HG03521 (cell line): ENCODE measurements around the gene MAP7D3.
"Not testable (repeated sequence)": the region's sequence is repeated elsewhere in the genome, so short reads cannot be mapped to it uniquely, and the experiment has no call there.

Experiments used
- ATAC-seq: cut with Tn5 transposase; IDR thresholded peaks from one replicate; pipeline ENCODE4 v1.9.1; 2021; ENCODE audit warnings: mild to moderate bottlenecking, moderate library complexity; ENCODE audit not compliant: unreplicated experiment

MAP7D3 gene, protein sequence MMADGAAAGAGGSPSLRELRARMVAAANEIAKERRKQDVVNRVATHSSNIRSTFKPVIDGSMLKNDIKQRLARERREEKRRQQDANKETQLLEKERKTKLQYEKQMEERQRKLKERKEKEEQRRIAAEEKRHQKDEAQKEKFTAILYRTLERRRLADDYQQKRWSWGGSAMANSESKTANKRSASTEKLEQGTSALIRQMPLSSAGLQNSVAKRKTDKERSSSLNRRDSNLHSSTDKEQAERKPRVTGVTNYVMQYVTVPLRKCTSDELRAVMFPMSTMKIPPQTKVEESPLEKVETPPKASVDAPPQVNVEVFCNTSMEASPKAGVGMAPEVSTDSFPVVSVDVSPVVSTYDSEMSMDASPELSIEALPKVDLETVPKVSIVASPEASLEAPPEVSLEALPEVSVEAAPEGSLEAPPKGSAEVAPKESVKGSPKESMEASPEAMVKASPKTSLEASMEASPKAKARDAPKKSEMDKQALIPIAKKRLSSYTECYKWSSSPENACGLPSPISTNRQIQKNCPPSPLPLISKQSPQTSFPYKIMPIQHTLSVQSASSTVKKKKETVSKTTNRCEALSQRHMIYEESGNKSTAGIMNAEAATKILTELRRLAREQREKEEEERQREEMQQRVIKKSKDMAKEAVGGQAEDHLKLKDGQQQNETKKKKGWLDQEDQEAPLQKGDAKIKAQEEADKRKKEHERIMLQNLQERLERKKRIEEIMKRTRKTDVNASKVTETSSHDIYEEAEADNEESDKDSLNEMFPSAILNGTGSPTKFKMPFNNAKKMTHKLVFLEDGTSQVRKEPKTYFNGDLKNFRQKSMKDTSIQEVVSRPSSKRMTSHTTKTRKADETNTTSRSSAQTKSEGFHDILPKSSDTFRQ

DNA sequence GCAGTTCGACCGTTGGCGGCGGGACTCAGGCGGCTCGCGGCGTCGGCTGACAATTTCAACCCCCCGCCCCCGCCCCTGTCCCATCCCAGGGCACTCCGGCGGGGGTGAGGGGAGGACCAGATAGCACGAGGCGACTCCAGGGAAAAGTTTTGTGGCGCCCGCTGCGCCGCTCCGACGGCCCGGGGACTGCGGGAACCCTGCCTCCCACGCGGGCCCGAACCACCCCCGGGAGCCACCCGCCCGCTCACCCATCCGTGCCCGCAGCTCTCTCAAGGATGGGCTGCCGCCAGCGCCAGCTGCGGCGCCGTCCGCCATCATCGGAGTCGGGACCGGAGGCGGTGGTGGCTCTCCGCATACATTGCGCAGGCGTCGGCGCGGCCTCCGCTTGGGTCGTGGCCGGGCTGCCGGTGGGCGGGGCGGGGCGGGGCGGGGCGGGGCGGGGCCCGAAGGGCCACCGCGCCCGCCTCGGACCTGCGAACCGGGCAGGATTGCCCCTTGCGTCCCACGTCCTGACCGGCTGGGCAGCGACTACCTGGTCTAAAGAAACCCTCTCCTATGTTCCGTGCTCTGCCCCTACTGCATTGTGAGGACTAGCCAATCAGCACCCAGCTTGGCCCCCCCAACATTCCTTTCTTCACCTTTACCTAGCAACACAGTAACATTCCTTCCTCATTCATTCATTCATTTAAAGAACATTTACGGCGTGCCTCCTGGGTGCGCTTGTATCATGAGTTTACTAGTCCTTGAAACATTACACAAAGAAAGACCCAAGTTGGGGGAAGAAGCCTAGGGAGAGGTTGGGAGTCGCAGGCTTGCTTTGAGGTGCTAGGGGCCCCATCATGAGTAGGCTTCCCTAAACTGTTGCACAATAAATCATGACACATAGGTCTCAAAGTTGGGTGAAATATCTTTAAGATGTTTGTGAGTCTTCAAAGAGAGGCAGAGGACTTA, at the start of gene MAP7D3:
MAP7D3 (minus strand) TSS at position 360 of the 951 bp plus-strand sequence; CDS start at position 318, 42 bp downstream.
- ATAC-seq, result peak; percentile 86

GRCh38 chrX:136300721-136301120, 49.5 kb upstream of the MAP7D3 start, which contains the start of gene ADGRG4:
Gene ADGRG4 (plus strand): TSS chrX:136300963. CDS start chrX:136308778, 7,815 bp downstream.
- not testable (repeated sequence) for ATAC-seq

DNA sequence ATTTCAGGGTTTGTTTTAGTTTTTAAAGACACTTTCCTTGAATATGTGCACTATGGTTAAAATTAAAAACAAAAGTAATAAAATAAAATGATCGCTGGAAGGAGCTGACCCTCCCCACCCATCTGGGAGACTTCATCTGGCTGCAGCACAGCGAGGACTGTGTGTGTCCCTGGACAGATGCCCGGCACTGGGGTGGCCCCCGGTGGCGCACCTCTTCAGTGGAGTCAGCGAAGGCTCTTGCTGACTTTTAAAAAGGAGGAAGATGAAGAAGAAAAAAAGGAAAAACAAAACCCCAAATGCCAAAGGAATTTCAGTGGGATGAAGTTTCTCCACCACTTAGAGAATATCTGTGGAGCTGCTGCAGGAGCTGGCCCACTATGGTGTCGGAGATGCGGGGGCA, 44.2 kb upstream of the MAP7D3 start:
- ATAC-seq, result no peak

DNA sequence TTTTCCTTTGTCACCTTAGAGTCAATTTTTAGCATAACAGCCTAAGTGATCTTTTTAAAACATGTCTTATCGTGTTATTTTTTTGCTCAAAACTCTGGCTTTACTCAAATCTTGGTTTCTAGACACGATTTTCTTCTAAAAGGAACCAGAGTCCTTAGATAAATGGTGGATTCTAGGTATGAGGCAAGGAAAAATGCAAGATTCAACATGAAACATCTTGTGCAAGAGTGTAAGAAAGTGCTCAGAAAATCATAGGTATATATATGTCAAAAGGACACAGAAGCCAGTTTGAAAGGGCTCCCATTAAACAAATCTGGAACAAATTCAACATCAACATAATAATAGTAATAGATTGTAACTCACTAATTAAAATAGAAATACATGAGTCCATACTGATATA, 41.5 kb upstream of the MAP7D3 start:
- no peak for ATAC-seq

DNA sequence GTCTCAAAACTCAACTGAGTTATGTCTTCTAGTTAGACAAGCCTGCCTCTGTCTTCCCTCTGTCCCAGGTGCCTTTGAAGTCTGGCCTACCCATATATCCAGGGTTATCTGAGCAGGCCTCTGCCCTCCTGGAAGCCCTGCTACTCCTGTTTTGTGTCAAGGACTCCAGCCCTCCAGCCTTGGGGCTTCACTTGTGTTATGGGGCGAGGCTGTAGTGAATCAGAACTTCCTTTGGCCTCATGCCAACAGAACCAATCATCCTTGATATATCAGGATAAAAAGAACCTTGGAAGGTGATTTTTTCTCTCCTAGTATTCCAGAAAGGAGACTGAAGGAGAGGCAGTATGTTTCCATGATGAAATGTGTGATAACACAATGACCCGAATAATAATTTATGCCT, 40.6 kb upstream of the MAP7D3 start:
- ATAC-seq, result no peak

DNA sequence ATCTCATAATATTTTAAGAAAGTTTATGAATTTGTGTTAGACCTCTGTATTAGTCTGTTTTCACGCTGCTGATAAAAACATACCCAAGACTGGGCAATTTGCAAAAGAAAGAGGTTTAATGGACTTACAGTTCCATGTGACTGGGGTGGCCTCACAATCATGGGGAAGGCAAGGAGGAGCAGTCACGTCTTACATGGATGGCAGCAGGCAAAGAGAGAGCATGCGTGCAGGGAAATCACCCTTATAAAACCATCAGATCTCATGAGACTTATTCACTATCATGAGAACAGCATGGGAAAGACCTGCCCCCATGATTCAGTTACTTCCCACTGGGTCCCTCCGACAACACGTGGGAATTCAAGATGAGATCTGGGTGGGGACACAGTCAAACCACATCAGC, 35.2 kb upstream of the MAP7D3 start:
- ATAC-seq, result not testable (repeated sequence)

GRCh38 chrX:136275553-136275952, 24.4 kb upstream of the MAP7D3 start:
- ATAC-seq, result no peak

DNA sequence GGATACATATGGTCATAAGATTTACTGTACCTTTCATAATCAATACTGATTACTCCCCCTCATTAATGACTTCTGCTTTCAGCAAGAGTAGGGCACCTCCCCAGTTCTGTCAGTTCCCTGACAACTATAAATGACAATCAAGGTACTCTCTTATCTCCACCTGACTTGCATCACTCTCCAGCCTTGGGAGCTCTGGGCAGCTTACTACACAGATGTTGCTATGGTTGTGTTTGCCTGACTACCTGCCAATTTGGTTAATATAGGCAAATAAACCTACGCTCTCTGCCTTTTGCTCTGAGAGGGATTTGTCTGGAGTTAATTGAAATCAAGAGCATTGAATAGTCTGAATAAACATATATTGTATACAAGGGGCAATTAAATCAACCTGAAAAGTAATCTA, 22.8 kb upstream of the MAP7D3 start:
- ATAC-seq, result no peak

DNA sequence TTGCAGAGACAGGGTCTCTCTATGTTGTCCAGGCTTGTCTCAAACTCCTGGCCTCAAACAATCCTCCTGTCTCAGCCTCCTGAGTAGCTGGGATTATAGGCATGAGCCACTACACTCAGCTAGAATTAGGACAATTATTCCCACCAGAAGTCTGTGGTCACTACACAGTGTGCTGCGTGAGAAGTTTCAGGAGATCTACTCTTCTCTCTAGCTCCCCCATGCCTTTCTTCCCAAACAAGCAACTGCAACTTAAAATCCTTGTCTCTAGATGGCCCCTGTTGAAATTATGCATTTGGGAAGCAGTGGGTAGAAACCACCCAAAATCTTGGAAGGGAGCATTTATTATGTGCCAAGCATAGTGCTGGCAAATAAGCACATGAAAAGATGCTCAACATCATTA, 21.1 kb upstream of the MAP7D3 start:
- no peak for ATAC-seq

DNA sequence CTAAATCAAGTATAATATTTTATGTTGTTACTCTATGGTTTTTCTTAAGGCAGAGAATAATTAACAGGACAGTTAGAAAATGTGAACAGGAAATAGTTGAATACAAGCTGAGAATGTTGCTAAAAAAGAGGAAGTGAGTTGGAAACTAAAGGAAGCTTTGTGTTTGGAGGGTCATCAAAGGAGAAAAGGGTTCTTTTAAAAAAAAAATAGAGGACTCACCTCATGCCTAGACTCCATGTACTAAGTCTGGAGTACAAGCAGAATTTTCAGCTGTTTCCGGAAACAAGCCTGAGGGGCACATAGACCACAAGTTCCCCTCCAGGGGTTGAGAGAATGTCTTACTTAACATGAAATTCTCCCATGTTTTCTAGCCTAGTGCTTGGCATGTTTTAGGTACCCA, 20.1 kb upstream of the MAP7D3 start:
- ATAC-seq, result no peak

- ATAC-seq, result no peak
These were observed 18.7 kb upstream of the MAP7D3 start for GRCh38 chrX:136269921-136270320.

DNA sequence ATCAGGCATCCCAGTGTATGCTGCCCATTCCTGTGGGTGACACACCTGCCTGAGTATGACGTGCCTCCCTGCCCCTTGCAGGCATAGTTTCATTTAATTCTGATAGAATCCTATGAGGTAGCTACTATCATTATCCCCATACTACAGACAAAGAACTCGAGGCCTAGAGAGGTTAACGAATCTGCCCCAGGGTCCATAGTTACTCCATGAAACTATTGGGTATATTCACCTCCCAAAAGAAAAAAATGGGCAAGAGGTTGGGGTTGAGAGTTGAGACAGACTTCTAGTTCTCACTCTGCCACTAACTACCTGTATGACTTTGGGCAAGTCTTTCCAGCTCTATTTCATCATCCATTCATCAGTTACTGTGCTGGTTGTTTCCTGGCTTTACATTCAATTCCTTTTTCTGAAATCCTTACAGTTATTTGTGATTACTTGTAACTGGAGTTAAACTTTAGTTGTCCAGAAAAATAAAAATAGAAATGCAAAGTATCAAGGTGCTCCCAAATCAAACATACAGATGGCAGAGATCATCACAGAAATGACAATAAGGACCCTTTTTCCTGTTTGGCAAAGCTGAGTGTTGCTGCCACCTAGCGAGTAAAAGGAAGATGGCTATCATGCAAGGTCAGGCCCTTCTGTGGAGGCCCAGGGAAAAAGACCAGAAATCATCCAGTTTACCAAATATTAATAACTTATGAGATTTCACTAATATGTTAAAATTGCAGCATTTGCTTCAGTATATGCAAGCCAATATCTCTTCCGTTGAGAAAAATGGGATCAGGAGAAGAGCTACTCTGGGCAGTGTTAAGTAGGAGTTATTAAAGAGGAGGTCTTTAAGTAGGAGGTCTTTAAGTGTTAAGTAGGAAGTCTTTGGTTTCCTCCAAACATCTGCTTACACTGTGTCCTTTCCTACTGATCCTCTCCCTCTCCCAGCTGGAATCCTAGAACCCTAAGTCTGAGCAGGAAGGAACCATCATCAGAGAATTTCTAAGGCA, 17.1 kb upstream of the MAP7D3 start:
- ATAC-seq, result no peak

DNA sequence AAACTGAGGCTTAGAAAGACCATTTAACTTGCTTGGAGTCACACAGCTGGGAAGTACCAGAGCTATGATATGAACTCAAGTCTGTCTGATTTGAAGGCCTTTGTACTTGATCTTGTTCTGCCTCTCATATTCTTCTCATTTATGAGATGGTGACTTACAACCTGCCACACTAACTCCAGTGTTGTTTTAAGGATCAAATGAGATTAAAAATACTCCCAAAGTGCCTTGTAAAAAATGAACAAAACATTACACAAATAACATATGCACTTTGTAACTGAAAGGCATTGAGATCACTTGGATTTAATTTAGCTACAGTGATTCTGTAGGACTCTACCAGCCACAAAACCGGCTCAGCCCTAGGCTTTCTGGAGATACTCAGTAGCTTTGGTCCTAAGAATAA, 15.6 kb upstream of the MAP7D3 start:
- ATAC-seq, result no peak

DNA sequence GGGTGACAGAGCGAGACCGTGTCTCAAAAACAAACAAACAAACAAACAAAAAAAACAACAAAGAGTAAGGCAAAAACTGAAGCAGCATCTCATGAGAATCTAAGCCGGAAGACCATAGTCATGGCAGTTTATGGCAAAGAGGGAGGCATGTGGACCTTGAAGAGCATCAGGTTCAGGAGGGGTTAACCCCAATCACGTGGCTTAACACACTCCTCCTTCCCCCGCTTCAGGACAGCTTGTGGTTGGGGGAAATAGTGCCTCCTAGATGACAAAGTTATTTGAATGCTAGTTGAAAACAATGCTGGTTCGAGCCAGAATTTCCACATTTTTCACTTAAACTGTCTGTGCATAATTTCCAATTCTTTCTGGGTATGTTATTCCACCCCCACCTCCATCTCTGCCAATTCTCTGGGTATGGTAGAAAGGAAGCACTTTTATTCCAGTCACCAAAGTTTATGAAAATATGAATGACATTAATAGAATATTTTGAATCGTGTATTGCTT, 11.7 kb upstream of the MAP7D3 start:
- no peak for ATAC-seq

DNA sequence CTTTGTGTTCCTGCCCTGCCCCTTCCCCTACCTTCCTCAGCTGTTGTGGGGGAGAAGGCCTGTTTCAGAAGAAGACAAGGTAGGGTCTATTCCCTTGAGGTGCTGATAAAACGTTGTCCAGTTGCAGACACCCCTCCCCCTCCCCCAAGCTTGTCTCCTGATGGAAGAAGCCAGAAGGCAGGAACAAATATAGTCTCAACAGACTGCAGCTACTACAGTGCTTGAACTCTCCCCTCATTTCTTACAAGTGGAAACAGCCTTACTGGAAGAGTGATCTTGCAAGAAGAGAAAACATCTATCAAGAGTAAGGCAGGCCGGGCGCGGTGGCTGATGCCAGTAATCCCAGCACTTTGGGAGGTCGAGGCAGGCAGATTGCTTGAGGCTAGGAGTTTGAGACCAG, 11.0 kb upstream of the MAP7D3 start:
- ATAC-seq, result no peak

DNA sequence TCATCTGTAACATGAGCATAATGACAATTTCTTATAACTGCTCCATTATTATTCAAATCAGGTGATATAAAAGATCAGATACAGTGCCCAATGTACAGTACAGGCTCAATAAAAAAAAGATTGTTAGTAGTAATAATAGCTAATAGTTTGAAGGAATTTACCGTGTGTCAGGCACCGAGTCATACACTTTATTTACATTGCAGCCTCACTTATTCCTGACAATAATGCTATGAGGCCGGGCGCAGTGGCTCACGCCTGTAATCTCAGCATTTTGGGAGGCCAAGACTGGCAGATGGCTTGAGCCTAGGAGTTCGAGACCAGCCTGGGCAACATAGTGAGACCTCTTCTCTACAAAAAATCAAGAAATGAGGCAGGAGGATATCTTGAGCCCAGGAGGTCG, 10.1 kb upstream of the MAP7D3 start:
- ATAC-seq, result no peak

- ATAC-seq, result no peak
These were observed 9.6 kb upstream of the MAP7D3 start for GRCh38 chrX:136260776-136261175.

- ATAC-seq, result no peak
These were observed 8.3 kb upstream of the MAP7D3 start for GRCh38 chrX:136259543-136259942.

- no peak for ATAC-seq
These were observed 7.8 kb upstream of the MAP7D3 start for GRCh38 chrX:136258951-136259350.
